LoVo (cell line): ENCODE measurements around the gene ZNF143.
"Not testable (repeated sequence)": the region's sequence is repeated elsewhere in the genome, so short reads cannot be mapped to it uniquely, and the experiment has no call there.

Experiments used
- DNase-seq: peaks from one replicate; pipeline ENCODE4 v3.0.0-alpha.2; 2016; ENCODE audit warnings: low spot score

ZNF143 gene

DNA sequence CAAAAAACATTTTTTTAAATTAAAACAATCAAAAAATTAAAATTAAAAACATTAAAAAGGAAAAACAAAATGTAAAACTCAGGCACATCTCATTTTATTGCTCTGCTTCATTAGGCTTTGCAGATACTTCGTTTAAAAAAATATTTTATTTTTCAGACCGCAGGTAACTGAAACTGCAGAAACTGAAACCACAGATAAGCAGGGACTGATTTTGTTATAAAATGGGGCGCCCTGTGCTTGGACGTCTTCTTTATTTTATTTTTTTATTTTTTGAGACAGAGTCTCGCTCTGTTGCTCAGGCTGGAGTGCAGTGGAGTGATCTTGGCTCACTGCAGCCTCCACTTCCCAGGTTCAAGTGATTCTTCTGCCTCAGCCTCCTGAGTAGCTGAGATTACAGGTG, 88.4 kb downstream of the ZNF143 start:
- not testable (repeated sequence) for DNase-seq

DNA sequence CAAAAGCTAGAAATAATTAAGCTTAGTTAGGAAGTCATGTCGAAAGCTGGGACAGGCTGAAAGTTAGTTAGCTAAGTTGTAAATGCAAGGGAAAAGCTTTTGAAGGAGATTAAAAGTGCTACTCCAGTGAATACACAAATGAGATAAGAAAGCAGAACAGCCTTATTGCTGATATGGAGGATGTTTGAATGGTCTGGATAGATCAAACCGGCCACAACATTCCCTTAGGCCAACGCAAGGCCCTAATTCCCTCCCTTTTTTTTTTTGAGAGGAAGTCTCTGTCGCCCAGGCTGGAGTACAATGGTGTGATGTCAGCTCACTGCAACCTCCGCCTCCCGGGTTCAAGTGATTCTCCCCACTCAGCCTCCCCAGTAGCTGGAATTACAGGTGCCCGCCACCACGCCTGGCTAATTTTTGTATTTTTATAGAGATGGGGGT, 89.4 kb downstream of the ZNF143 start:
- no peak for DNase-seq

DNA sequence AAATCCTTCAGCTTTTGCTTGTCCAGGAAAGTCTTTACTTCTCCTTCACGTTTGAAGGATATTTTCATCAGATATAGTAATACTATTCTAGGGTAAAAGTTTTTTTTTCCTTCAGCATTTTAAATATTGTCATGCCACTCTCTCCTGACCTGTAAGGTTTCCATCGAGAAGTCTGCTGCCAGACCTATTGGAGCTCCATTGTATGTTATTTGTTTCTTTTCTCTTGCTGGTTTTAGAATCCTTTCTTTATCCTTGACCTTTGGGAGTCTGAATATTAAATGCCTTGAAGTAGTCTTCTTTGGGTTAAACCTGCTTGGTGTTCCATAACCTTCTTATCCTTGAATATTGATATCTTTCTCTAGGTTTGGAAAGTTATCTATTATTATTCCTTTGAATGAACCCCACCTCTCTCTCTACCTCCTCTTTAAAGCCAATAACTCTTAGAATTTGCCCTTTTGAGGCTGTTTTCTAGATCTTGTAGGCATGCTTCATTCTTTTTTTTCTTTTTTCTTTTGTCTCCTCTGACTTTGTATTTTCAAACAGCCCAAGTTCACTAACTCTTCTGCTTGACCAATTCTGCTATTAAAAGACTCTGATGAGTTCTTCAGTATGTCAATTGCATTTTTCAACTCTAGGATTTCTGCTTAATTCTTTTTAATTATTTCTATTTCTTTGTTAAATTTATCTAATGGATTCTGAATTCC, 100.6 kb downstream of the ZNF143 start:
- DNase-seq = no peak

DNA sequence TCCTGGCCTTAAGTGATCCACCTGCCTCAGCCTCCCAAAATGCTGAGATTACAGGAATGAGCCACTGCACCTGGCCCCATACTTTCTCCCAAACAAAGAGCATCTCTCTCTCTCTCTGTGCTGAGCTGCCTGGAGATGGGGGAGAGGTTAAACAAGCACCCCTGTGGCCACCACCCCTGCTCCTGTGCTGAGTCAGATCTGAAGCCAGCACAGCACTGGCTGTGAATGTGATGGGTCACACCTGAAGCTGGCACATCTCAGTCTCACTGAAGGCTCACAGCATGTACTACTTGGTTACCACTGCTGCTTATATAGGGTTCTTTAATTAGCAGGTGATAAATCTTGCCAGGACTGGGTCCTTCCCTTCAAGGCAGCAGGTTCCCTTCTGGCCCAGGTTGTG, 101.9 kb downstream of the ZNF143 start:
- no peak for DNase-seq

DNA sequence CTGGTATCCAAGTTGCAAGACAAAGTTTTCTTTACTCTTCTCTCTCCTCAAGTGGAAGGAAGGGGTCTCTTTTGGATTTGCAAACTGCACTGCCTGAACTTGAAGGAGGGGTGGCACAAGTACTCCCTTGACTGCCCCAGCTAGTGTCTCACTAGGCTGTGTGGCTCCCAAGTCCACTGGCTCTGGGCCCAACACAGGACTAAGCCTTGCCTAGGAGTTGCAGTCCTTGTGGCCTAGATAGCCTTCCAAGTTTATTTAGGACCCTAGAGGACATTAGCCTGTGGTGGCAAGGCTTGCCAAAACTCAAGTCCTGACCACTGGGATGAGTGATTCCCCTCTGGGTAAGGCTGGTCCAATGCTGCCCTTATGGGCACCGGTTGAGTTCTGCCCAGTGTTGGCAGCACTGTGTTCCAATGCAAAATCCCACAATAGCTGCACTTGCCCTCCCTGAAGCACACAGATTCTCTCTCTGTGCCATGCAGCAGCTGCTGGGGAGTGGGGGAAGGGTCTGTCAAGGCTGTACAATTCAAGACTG, 102.5 kb downstream of the ZNF143 start:
- no peak for DNase-seq

DNA sequence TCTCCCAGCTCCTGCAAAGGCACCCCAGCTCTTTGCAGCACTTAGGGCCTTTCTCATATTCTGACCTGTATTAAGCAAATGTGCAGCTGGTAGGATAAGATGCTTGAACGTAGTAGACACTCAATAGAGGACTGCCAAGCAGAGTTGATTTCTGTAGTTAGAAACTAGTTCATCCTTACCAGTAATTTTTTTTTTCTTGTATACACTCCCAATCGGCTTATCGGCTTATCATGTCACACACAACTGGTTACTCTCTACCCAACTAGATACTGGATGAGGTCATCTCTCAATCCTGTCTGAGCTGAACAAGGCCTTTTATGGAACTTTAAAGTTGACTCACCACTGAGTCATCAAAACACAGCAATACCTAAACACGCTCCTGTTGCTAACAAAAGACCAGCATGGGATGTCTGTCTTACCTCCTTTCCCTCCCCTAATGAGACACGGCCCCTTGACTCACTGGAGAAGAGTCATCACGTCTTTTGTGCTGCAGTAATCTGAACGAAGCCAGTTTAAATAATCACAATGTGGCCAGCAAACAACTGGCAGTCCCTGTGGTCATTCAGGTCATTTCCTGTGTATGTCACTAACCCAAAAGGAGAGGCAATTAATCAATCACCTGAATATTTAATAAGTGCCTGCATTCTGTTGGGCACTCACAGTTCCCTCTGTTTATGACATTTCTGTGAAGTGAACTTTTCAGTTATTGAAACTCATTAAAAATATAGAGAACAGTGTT, 105.2 kb downstream of the ZNF143 start:
- DNase-seq = peak; percentile 96

DNA sequence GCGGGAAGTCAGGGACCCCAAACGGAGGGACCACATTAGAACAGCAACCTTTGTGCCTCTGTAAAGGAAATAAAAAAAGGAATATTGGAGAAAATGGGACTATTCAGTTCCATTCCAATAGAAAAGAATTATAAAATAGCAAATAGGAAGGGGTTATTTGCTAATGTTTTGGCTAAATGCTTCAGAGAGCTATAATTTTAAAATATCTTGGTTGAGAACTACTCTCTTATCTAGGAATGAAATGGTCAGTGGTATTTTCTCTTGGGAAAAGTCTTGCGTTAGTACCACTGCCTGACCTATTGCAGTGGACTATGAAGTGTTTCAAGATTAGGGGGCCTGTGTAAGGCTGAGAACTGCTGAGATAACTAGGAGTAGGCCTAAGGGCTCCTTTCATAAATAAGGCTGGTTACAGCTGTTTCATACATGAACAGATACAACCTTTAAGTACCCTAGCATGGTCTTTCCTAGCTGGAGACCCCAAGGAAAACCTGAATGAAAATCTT, 105.8 kb downstream of the ZNF143 start:
- DNase-seq = no peak

DNA sequence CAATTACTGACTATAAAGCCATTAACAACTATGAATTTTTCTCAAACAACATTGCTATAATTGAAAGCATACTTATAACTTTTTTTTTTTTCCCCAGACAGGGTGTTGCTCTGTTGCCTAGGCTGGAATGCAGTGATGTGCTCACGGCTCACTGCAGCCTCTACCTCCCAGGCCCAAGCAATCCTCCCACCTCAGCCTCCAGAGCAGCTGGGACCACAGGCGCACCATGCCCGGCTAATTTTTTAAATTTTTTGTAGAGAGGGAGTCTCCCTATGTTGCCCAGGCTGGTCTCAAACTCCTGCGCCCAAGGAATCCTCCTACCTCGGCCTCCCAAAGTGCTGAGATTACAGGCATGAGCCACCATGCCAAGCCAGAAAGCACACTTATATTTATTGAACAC, 106.6 kb downstream of the ZNF143 start:
- no peak for DNase-seq

DNA sequence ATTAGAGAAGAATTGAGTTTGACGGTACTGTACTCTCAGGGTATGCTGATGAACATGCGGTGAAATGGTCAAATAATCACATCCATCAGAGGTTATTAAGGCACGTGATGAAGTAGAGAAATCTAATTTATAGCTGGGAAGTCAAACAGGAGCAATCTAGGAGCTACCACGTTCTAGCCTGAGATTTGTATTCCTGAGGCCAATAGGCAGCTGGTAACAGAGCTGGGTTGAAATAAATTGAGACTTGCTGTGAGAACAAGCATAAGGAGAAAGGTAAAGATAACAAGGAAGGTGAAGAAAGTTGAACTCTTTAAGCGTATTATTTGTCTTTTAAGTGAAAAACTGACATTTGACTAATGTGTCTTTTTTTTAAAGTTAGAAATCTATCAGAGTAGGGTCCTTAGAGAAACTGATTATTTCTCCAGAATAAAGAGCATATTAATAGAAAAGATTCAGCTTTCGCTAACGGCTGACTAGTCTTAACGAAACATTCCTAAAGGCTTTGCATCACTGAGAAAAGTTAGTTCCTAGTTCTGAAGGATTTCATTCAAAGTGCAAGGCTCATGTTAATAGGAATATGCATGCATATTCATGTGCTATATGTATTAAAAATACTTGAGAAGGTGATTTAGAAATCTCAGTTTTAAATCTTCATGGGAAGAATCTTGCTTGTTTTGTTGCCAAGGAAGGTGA, 107.5 kb downstream of the ZNF143 start:
- no peak for DNase-seq

DNA sequence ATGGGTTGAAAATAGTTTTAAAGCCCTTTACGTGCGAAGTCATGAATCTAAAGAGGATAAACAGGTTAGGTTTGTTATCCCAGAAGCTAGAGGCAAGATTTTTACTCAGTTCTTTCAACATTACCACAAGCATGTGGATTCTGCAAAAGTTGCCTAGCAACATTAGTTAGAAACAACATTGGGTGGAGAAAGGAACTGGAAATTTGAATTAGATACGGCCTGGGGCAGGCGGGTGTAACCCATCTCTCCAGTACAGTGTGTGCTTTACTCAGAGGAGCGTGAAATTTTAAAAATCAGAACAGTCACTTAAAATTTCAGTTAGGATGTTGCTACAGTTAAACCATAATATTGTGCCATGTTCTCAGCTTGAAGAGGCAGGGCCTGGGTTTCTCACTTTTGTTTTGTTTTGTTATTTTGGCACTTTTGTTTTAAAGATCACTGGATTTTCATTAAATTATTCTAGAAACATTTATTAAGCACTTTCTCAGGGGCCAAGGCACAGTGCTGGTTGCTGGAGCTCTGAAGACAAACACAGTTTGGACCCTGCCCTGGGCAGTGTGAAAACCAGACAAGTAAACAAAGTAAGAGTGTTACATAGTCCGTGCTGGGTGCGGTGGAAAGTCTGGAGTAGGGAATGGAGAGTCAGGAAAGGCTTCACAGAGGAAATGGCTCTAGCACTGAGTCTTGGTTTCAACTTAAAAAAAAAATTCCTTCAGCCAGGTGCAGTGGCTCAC, 108.2 kb downstream of the ZNF143 start:
- peak; percentile 77 for DNase-seq

DNA sequence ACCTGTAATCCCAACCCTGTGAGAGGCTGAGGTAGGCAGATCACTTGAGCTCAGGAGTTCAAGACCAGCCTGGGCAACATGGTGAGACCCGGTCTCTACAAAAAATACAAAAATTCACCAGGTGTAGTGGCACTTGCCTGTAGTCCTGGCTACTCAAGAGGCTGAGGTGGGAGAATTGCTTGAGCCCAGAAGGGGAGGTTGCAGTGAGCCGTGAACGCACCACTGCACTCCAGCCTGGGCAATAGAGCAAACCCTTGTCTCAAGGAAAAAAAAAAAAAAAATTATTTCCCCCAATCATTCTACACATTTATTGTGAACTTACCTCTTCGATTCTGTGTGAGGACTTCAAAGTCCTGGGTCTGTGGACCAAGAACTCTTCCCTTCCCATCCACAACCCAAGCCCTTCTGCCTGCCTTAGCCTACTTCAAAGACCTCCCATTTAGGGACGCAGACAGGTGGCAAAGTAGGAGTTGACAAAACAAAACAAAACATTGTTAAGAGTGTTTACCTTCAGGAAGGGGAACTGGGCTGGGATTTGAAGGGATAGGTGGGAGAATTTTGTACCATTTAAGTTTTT, 108.9 kb downstream of the ZNF143 start:
- no peak for DNase-seq

DNA sequence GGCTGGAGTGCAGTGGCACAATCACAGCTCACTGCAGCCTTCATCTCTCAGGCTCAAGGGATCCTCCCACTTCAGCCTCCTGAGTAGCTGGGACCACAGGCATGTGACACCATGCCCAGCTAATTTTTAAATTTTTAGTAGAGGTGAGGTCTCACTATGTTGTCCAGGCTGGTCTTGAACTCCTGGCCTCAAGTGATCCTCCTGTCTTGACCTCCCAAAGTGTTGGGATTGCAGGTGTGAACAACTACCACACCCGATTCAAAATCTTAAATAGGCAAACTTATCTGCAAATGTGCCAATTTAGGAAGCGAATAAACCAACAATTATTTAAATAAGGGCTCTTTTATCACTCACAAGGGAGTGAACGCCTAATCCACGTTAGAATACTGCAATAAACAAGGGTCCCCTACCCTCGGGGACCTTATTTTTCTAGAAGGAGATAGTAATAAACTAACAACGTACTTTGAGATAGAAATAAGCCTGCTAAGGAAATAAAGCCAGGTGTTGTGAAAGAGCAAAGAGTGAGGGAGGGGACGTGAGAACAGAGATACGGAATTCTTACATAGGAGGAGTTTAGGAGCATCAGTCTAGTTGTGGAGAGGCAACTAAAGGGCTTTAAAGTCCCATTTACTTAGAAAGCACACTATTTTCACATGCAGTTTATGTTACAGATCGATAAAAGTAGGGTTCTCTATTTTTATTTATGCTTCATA, 109.7 kb downstream of the ZNF143 start:
- no peak for DNase-seq

DNA sequence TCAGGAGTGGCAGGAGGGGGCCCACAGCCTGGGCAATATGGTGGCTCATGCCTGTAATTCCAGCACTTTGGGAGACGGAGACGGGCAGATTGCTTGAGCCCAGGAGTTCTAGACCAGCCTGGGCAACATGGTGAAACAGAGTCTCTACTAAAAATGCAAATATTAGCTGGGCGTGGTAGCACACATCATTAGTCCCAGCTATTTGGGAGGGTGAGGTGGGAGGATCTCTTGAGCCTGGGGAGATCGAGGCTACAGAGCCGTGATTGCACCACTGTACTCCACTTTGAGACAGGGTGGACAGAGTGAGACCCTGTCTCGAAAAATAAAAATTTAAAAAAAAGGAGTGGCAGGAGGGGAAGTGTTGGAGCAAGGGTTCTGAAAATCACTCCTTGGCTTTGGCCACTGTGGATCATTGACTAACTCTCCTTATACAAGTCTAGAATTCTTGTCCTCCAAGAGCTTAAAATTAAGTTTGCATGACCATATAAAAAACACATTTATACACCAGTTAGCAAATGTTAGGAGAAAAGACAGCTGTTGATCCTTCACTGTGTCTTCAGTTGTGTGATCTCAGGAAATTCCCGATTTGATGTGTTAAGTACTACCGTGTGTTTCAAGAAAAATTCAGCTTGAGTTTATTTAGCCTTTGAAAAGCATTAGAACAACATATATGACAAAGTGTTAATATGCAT, 110.4 kb downstream of the ZNF143 start:
- DNase-seq = no peak

DNA sequence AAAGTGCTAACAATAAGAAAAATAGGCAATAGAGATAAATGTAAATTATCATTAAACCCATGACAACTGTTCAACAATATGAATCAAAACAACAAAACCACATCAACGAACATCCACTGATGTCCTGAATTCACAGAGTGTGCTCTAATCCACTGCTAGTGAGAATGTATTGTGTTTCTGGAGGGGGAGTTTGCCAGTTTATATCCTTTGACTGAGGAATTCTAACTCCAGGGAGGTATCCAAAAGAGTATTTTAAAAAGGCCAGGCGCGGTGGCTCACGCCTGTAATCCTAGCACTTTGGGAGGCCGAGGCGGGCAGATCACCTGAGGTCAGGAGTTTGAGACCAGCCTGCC, 110.9 kb downstream of the ZNF143 start:
- no peak for DNase-seq

DNA sequence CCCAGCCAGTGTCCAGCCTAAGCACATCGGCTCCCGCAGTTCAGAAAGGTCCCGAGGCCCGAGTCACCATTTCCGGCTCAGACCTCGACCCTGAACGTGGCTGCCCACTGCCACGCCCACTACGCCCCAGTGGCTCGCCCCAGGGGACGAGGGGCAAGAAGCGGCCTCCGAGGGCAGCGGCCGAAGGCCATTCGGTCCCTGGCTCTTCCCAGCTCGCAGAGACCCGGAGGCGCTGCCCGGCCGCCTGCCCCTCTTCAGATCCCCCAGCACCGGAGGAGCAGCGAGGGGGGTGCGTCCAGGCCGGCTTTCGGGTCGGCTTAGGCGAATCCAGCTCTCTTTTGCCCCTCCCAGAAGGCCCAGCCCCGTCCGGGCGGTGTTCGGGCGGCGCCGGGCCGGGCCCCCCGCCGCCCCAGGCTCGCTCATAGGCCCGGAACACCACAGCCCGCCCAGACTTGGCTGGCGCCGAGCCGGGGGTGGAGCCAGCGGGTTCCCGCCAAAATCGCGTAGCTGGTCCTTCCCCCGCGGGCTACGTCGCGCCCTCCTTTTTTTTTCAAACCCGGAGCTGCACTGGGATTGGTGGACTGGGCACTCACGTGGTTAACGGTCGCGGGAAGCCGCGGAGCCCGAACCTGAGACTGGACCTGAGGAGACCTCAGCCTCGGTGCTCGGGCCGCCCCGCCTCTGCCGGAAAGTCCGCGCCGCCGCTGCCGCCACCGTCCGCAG, 112.4 kb downstream of the ZNF143 start, which contains the start of gene WEE1:
Gene WEE1 (plus strand): TSS at position 619 of the 723 bp plus-strand sequence. CDS start 264 bp downstream, outside the sequence.
- peak; percentile 97 for DNase-seq

DNA sequence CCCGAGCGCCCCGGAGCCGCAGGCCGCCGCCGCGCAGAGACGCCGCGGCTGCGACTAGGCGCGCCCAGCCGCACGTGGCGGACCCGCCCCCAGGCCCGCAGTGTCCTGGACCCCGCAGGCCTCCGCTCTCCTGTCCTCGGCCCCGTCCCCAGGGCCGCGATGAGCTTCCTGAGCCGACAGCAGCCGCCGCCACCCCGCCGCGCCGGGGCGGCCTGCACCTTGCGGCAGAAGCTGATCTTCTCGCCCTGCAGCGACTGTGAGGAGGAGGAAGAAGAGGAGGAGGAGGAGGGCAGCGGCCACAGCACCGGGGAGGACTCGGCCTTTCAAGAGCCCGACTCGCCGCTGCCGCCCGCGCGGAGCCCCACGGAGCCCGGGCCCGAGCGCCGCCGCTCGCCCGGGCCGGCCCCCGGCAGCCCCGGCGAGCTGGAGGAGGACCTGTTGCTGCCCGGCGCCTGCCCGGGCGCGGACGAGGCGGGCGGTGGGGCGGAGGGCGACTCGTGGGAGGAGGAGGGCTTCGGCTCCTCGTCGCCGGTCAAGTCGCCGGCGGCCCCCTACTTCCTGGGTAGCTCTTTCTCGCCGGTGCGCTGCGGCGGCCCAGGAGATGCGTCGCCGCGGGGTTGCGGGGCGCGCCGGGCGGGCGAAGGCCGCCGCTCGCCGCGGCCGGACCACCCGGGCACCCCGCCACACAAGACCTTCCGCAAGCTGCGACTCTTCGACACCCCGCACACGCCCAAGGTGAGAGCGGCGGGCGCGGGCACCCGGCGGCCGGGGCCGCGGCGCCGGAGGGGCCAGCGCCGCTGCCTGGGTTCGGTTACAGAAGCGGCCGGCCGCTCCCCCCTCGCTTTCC, 113.2 kb downstream of the ZNF143 start:
- DNase-seq = no peak

DNA sequence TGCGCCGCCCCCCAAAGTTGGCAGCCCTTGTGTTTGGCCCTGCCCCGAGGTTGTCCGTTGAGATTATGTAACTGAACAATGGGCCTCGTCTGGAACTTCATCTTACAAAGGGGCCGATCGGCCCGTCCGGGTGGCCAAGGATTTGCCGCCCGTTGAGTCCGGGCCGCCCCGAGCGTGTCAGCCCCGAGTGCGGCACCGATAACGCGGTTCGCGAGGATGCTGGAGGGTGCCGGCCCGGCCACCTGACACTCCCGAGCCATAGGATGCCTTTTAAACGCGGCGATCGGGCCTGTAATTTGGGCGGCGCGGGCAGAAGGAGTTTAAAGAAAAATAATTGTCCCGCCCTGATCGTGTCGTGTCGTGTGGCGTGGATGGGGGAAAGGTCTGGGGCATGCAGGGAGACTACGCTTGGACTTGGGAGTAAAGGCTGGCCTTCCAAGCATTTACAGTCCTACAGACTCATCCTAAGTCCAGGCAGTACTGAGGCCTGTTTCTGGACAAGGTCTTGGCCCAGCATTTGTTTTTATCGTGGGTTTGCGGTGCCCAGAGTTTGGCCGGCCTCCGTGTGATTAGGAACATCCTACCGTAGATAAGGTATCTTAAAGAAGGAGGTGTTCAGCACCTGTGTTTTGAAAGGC, 113.9 kb downstream of the ZNF143 start:
- no peak for DNase-seq
